HepG2 (cell line): ENCODE data around the gene COPS7A. TPM values are rescaled to one million over a fixed set of nuclear protein-coding genes. Genes with fewer than 3 reads are reported as not detected.

ENCODE experiments used
- CEBPB ChIP-seq: IDR thresholded peaks from 2 replicates; pipeline ENCODE4 v1.6.1; 2011; ENCODE audit warnings: low read depth, low read length, improper control_type of control experiment, borderline replicate concordance
- DRAP1 ChIP-seq: IDR thresholded peaks from 2 replicates; pipeline ENCODE4 v1.6.1; 2016; ENCODE audit warnings: missing genetic modification reagents, missing compliant biosample characterization
- FOXJ3 ChIP-seq: sonication (generic); formaldehyde crosslinking; IDR thresholded peaks from 2 replicates; pipeline ENCODE4 v1.4.0; 2020; ENCODE audit warnings: missing genetic modification reagents, mild to moderate bottlenecking, borderline replicate concordance
- GATAD1 ChIP-seq: IDR thresholded peaks from 2 replicates; pipeline ENCODE4 v1.6.1; 2016; ENCODE audit warnings: missing genetic modification reagents, missing compliant biosample characterization
- HMGXB4 ChIP-seq, 2 experiments: sonication (generic) in 1 of 2; formaldehyde crosslinking in 1 of 2; IDR thresholded peaks; 2 replicates each; pipeline versions ENCODE4 v1.4.0 to v1.6.1; 2018 to 2020; ENCODE audit warnings: missing genetic modification reagents in 2 of 2, borderline replicate concordance in 1 of 2, low read depth in 1 of 2, mild to moderate bottlenecking in 1 of 2, missing biosample characterization in 1 of 2
- KLF16 ChIP-seq, 2 experiments: sonication (generic) in 1 of 2; formaldehyde crosslinking in 1 of 2; IDR thresholded peaks; 2 replicates each; pipeline versions ENCODE4 v1.6.1 to v1.8.0; 2016 to 2023; ENCODE audit warnings: missing genetic modification reagents in 2 of 2, missing compliant biosample characterization in 1 of 2
- MED8 ChIP-seq: sonication (generic); formaldehyde crosslinking; IDR thresholded peaks from 2 replicates; pipeline ENCODE4 v1.8.1; 2023; ENCODE audit warnings: mild to moderate bottlenecking, missing genetic modification reagents; ENCODE audit not compliant: insufficient replicate concordance
- MYC ChIP-seq: sonication (generic); formaldehyde crosslinking; IDR thresholded peaks from 2 replicates; pipeline ENCODE4 v1.9.0; 2021; ENCODE audit warnings: missing genetic modification reagents, borderline replicate concordance
- PITX1 ChIP-seq: sonication (generic); formaldehyde crosslinking; IDR thresholded peaks from 2 replicates; pipeline ENCODE4 v1.5.1; 2020; ENCODE audit warnings: mild to moderate bottlenecking, missing genetic modification reagents
- TEAD3 ChIP-seq: optimal IDR thresholded peaks from 2 replicates; pipeline ENCODE3; 2016; ENCODE audit warnings: borderline replicate concordance
- UBTF ChIP-seq: sonication (generic); formaldehyde crosslinking; IDR thresholded peaks from 2 replicates; pipeline ENCODE4 v1.4.0; 2020; ENCODE audit warnings: mild to moderate bottlenecking, missing genetic modification reagents
- ZNF17 ChIP-seq: sonication (generic); formaldehyde crosslinking; IDR thresholded peaks from 2 replicates; pipeline ENCODE4 v1.5.0; 2020; ENCODE audit warnings: mild to moderate bottlenecking, missing genetic modification reagents
- ZNF235 ChIP-seq: sonication (generic); formaldehyde crosslinking; IDR thresholded peaks from 2 replicates; pipeline ENCODE4 v1.8.1; 2023; ENCODE audit warnings: mild to moderate bottlenecking, missing genetic modification reagents, borderline replicate concordance
- ZNF30 ChIP-seq: sonication (generic); formaldehyde crosslinking; IDR thresholded peaks from 2 replicates; pipeline ENCODE4 v1.5.0; 2020; ENCODE audit warnings: mild to moderate bottlenecking, missing genetic modification reagents
- ZNF510 ChIP-seq: sonication (generic); formaldehyde crosslinking; IDR thresholded peaks from 2 replicates; pipeline ENCODE4 v1.4.0; 2020; ENCODE audit warnings: low read depth, mild to moderate bottlenecking, missing genetic modification reagents
- ZNF746 ChIP-seq: sonication (generic); formaldehyde crosslinking; IDR thresholded peaks from 2 replicates; pipeline ENCODE4 v1.8.0; 2022; ENCODE audit warnings: mild to moderate bottlenecking, missing genetic modification reagents
- polyA plus RNA-seq, 8 experiments: library from polyadenylated mRNA; depleted of rRNA in 3 of 8; stranded (reverse) in 7 of 8; unstranded in 1 of 8; fragments of >200 nt; fragmentation: Illumina TruSeq in 4 of 8; extraction: Trizol in 4 of 8; gene quantifications; 2 replicates each; pipeline versions ENCODE4 v1.2.1 to v1.2.3, GENCODE V29; 2011 to 2016; ENCODE audit warnings: low read depth in 4 of 8, missing spikeins in 1 of 8, mixed read lengths in 1 of 8; ENCODE audit not compliant: insufficient read depth in 1 of 8
- total RNA-seq, 5 experiments: library from RNA; depleted of rRNA; stranded (reverse); fragments of >200 nt; fragmentation: Illumina TruSeq; extraction: Trizol; gene quantifications; 2 replicates each; pipeline ENCODE4 v1.2.3, GENCODE V29; 2016; ENCODE audit warnings: low read depth in 1 of 5
- TF ChIP-seq, protein P1 (sequence below): sonication (generic); formaldehyde crosslinking; IDR thresholded peaks from 2 replicates; pipeline ENCODE4 v1.5.1; 2020; ENCODE audit warnings: mild to moderate bottlenecking, missing genetic modification reagents, borderline replicate concordance

COPS7A gene
- total and polyA plus RNA-seq, 2 of the 13 experiments (the other 11 are each of a cell fraction or from before 2014, with no cell fraction given) = 40.0 to 73.6 TPM

DNA sequence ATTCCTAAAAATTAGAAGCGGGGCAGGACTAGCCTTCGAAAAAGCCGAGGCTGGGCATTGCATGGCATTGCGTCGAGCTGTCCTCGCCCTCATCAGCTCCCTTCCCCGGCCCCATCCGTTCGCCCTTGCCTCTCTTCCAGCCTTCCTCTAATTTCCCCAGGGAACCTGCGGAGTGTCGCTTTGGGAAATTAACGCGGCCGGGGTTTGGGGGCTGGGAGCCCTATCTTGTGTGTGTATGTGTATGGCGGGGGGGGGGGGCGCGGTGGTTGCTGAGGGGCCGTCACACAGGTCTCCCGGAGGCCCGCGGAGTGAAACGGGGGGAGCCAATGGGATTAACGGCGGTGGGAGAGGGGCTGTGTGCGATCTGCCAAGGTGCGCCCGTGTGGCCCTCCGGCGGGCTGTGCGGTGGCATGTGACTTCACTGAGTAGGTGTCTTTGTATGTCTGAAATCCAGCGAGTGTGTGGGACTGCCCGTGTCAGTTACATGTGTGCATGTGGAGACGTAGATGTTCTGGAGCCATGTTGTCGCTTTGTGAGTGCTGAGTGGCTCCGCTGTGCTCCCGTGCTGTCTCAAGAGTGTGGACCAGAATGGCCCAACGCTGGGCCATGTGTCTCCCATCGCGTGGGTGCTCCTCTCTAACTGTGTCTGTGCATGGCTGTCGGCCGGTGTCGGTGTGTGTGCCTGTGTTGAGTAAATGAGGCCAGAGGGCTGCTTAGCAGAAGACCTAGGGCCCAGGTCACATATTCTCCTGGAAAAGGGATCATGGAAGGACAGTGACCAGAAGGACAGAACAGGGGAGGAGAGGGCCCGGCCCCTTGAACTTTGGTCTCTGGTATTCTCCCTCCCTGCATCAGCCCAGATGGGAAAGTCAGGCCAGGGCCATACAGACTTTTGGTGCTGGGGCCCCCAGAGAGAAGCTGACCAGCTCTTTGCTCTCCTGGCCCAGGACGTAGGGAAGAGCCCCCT, 43.8 kb downstream of the COPS7A start (continued):
- peak in 1 of 2 experiments; percentile 28; a peak in 3 of 4 replicates for TF ChIP-seq HMGXB4 (CRISPR knock-in tag; IDR thresholded peaks at IDR 0.05; ENCODE audit: borderline replicate concordance in 1 of 2, low read depth in 1 of 2)
- peak; percentile 63 for TF ChIP-seq PITX1 (CRISPR knock-in tag)
- no peak for TF ChIP-seq ZNF30 (CRISPR knock-in tag)
- TF ChIP-seq ZNF510 (CRISPR knock-in tag) = 0 out of 2 replicates have a peak, but pooled peaks have one; percentile 46
- peak; percentile 66 for TF ChIP-seq DRAP1 (CRISPR knock-in tag)
- peak; percentile 34 for TF ChIP-seq TEAD3 (CRISPR knock-in tag)
- no peak for TF ChIP-seq CEBPB
- TF ChIP-seq ZNF235 (CRISPR knock-in tag) = peak; percentile 65; the same call in 1 of the 2 replicates
- no peak for TF ChIP-seq ZNF17 (CRISPR knock-in tag)
- TF ChIP-seq KLF16 (CRISPR knock-in tag; IDR thresholded peaks at IDR 0.05) = peak in 1 of 2 experiments; percentile 41; a peak in 1 of 4 replicates
- 0 out of 2 replicates have a peak, but pooled peaks have one; percentile 27 for TF ChIP-seq FOXJ3 (CRISPR knock-in tag)
- TF ChIP-seq GATAD1 = no peak
- TF ChIP-seq, protein P1, sequence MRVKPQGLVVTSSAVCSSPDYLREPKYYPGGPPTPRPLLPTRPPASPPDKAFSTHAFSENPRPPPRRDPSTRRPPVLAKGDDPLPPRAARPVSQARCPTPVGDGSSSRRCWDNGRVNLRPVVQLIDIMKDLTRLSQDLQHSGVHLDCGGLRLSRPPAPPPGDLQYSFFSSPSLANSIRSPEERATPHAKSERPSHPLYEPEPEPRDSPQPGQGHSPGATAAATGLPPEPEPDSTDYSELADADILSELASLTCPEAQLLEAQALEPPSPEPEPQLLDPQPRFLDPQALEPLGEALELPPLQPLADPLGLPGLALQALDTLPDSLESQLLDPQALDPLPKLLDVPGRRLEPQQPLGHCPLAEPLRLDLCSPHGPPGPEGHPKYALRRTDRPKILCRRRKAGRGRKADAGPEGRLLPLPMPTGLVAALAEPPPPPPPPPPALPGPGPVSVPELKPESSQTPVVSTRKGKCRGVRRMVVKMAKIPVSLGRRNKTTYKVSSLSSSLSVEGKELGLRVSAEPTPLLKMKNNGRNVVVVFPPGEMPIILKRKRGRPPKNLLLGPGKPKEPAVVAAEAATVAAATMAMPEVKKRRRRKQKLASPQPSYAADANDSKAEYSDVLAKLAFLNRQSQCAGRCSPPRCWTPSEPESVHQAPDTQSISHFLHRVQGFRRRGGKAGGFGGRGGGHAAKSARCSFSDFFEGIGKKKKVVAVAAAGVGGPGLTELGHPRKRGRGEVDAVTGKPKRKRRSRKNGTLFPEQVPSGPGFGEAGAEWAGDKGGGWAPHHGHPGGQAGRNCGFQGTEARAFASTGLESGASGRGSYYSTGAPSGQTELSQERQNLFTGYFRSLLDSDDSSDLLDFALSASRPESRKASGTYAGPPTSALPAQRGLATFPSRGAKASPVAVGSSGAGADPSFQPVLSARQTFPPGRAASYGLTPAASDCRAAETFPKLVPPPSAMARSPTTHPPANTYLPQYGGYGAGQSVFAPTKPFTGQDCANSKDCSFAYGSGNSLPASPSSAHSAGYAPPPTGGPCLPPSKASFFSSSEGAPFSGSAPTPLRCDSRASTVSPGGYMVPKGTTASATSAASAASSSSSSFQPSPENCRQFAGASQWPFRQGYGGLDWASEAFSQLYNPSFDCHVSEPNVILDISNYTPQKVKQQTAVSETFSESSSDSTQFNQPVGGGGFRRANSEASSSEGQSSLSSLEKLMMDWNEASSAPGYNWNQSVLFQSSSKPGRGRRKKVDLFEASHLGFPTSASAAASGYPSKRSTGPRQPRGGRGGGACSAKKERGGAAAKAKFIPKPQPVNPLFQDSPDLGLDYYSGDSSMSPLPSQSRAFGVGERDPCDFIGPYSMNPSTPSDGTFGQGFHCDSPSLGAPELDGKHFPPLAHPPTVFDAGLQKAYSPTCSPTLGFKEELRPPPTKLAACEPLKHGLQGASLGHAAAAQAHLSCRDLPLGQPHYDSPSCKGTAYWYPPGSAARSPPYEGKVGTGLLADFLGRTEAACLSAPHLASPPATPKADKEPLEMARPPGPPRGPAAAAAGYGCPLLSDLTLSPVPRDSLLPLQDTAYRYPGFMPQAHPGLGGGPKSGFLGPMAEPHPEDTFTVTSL (CRISPR knock-in tag) = no peak
- peak; percentile 72 for TF ChIP-seq UBTF
- peak; percentile 39 for TF ChIP-seq MED8 (CRISPR knock-in tag)
- TF ChIP-seq ZNF746 (CRISPR knock-in tag) = peak; percentile 75; the same call in 1 of the 2 replicates
- peak; percentile 77; the same call in 1 of the 2 replicates for TF ChIP-seq MYC (CRISPR knock-in tag)
